ENCODE measurements around the gene TTLL9.

GRCh38 chr20:31853481-31853880, 17.0 kb upstream of the TTLL9 start:
- TF ChIP-seq CTCF (IDR thresholded peaks at IDR 0.05) (no peak), EZH2 (IDR thresholded peaks at IDR 0.05; ENCODE audit: borderline replicate concordance, insufficient read depth, low read depth, low read length, poor library complexity, severe bottlenecking) (no peak)

Data from B cell (primary cell).